SK-N-SH treated with all-trans-retinoic acid at 6 μM for 48 hours (cell line): ENCODE data around the gene RAP1A.

ENCODE experiments used
- ARNTL ChIP-seq: fragments of 450-650 bp; formaldehyde crosslinking; IDR thresholded peaks from 2 replicates; pipeline ENCODE4 v1.5.0; 2020; ENCODE audit warnings: low read depth, mild to moderate bottlenecking, moderate library complexity, borderline replicate concordance
- CREB5 ChIP-seq: fragments of 250-450 bp; sonication (Bioruptor Pico); IDR thresholded peaks from 2 replicates; pipeline ENCODE4 v1.5.1; 2020; ENCODE audit warnings: low read depth, mild to moderate bottlenecking, moderate library complexity
- ISL1 ChIP-seq: fragments of 250-450 bp; sonication (Bioruptor Pico); IDR thresholded peaks from 2 replicates; pipeline ENCODE4 v2.1.2; 2022; ENCODE audit warnings: mild to moderate bottlenecking, moderate library complexity
- OSR1 ChIP-seq: fragments of 250-450 bp; sonication (Bioruptor Pico); IDR thresholded peaks from 2 replicates; pipeline ENCODE4 v1.8.0; 2022; ENCODE audit warnings: moderate library complexity, mild to moderate bottlenecking, inconsistent platforms
- PATZ1 ChIP-seq: fragments of 250-450 bp; sonication (Bioruptor Pico); IDR thresholded peaks from 2 replicates; pipeline ENCODE4 v1.8.0; 2020; ENCODE audit warnings: mild to moderate bottlenecking, moderate library complexity, borderline replicate concordance
- SNAI2 ChIP-seq: fragments of 250-450 bp; sonication (Bioruptor Pico); IDR thresholded peaks from 2 replicates; pipeline ENCODE4 v1.5.0; 2020; ENCODE audit warnings: mild to moderate bottlenecking, moderate library complexity
- ZC3H10 ChIP-seq: fragments of 250-450 bp; sonication (Bioruptor Pico); IDR thresholded peaks from 2 replicates; pipeline ENCODE4 v1.5.1; 2021; ENCODE audit warnings: mild to moderate bottlenecking, moderate library complexity
- ZFP3 ChIP-seq: fragments of 250-450 bp; sonication (Bioruptor Pico); IDR thresholded peaks from 2 replicates; pipeline ENCODE4 v1.5.0; 2020; ENCODE audit warnings: mild to moderate bottlenecking, moderate library complexity
- ZFP30 ChIP-seq: fragments of 450-650 bp; formaldehyde crosslinking; IDR thresholded peaks from 2 replicates; pipeline ENCODE4 v1.5.0; 2022; ENCODE audit warnings: mild to moderate bottlenecking, moderate library complexity
- ZNF565 ChIP-seq: fragments of 450-650 bp; formaldehyde crosslinking; conservative IDR thresholded peaks from 2 replicates; pipeline ENCODE4 v1.5.0; 2020; ENCODE audit warnings: low read depth, mild to moderate bottlenecking, moderate library complexity
- ZNF8 ChIP-seq: fragments of 450-650 bp; formaldehyde crosslinking; IDR thresholded peaks from 2 replicates; pipeline ENCODE4 v1.5.0; 2020; ENCODE audit warnings: mild to moderate bottlenecking, moderate library complexity

- TF ChIP-seq ZNF565, result no peak
- no peak for TF ChIP-seq ZFP30 (CRISPR knock-in tag)
- TF ChIP-seq CREB5, result no peak
- no peak for TF ChIP-seq ZC3H10
- no peak for TF ChIP-seq ZFP3 (CRISPR knock-in tag)
- TF ChIP-seq ZNF8 (CRISPR knock-in tag), result no peak
- no peak for TF ChIP-seq OSR1
- no peak for TF ChIP-seq PATZ1
- TF ChIP-seq SNAI2, result no peak
- TF ChIP-seq ISL1, result no peak
- TF ChIP-seq ARNTL (CRISPR knock-in tag), result no peak
These were observed 49.7 kb downstream of the RAP1A start for GRCh38 chr1:111669268-111669667.
